Measurements from ENCODE around the gene ABCC5. TPM values are rescaled to one million over a fixed set of nuclear protein-coding genes. Genes with fewer than 3 reads are reported as not detected.

ABCC5 gene
- total and polyA plus RNA-seq, 2 of the 8 experiments (the other 6 are each of a cell fraction or from before 2014, with no cell fraction given), result 25.3 to 40.8 TPM

GRCh38 chr3:183991403-183991802 lies 26.3 kb downstream of the ABCC5 start:
- FAIRE-seq, result no peak
- H3K4me1 ChIP-seq (replicated peaks in 1 of 4; ENCODE audit: control insufficient read depth in 3 of 4, insufficient read depth in 4 of 4, low read length in 3 of 4), result no peaks in the 10 kb centered on the region

More at GRCh38 chr3:183991403-183991802, 26.3 kb downstream of the ABCC5 start:
- Histone ChIP-seq H2BK120ac (replicated peaks; ENCODE audit: low read depth, low read length) (no peak overlapping the region), H3K23ac (ENCODE audit: insufficient read length) (no peak overlapping the region), H3K4me2 (ENCODE audit: insufficient read depth in 1 of 2, low read depth in 2 of 2, low read length in 2 of 2) (no peak overlapping the region), H3K9ac (replicated peaks in 1 of 4; ENCODE audit: extremely low read depth in 1 of 4, low read depth in 3 of 4, low read length in 3 of 4) (no peak overlapping the region), H3K23me2 (ENCODE audit: low read depth, low read length) (peaks cover 2% of the 10 kb centered on the region; the same call in 1 of the 2 replicates), H3K36me3 (ENCODE audit: control insufficient read depth in 2 of 4, insufficient read depth in 4 of 4, low read length in 3 of 4) (peaks cover 0 to 9% (median 7%) of the 10 kb centered on the region in 4 experiments; a peak in 3 of 8 replicates), H3K79me2 (ENCODE audit: control insufficient read depth in 1 of 2, insufficient read depth in 2 of 2, low read length in 2 of 2) (no peaks in the 10 kb centered on the region), H3K27ac (ENCODE audit: low read depth, low read length) (no peak overlapping the region), H2BK12ac (ENCODE audit: low read depth, low read length) (no peak overlapping the region), H3K18ac (ENCODE audit: extremely low read depth, low read length) (no peak overlapping the region), H3K14ac (ENCODE audit: insufficient read length) (no peak overlapping the region), H2BK5ac (ENCODE audit: low read depth, low read length) (no peak overlapping the region), H3K4ac (replicated peaks; ENCODE audit: insufficient read length, low read depth, low read length) (no peak overlapping the region), H3K79me1 (ENCODE audit: low read depth, low read length) (peaks cover 2% of the 10 kb centered on the region), H2BK20ac (ENCODE audit: low read length) (no peak overlapping the region), H3K9me3 (ENCODE audit: insufficient read depth in 2 of 2, low read depth in 1 of 2, low read length in 1 of 2) (no peaks in the 10 kb centered on the region), H4K20me1 (replicated peaks in 1 of 2; ENCODE audit: control insufficient read depth in 1 of 2, insufficient read depth in 2 of 2, low read length in 2 of 2) (peaks cover 0 to 2% of the 10 kb centered on the region in 2 experiments), H4K5ac (ENCODE audit: insufficient read length, low read depth, low read length) (no peak overlapping the region), H2BK15ac (ENCODE audit: low read length) (no peak overlapping the region), H4K91ac (replicated peaks; ENCODE audit: insufficient read length, low read length) (no peak overlapping the region), H2AFZ (ENCODE audit: low read length) (no peak overlapping the region), H3K27me3 (replicated peaks in 1 of 4; ENCODE audit: control insufficient read depth in 3 of 4, extremely low read depth in 1 of 4, insufficient read depth in 3 of 4, low read length in 3 of 4) (no peaks in the 10 kb centered on the region), H3K56ac (replicated peaks; ENCODE audit: insufficient read length, low read depth, low read length) (no peak overlapping the region), H3K4me3 (ENCODE audit: extremely low read depth in 1 of 4, insufficient read depth in 2 of 4, low read depth in 3 of 4, low read length in 4 of 4) (no peak overlapping the region), H4K8ac (ENCODE audit: extremely low read depth, insufficient read depth, low read length) (no peak overlapping the region), H2AK5ac (ENCODE audit: low read depth, low read length) (no peak overlapping the region)
- CTCF ChIA-PET (ENCODE audit: partially characterized antibody), result interaction anchor here (0.6 to 1.1 kb wide), 4 partner anchors 10 to 153 kb away, joined by 3 read pairs; no protein-coding TSS in a partner anchor
- DNase-seq (ENCODE audit: low read depth in 1 of 2, low spot score in 2 of 2), result no peak
- POLR2A ChIA-PET (ENCODE audit: partially characterized antibody), result interaction anchor here (1.3 kb wide), 1 partner anchor 9 kb away, joined by 3 read pairs; no protein-coding TSS in a partner anchor
- no peak for TF ChIP-seq YY1 (IDR thresholded peaks at IDR 0.05; ENCODE audit: low read depth, low read length)
- no peak for TF ChIP-seq RFX5 (IDR thresholded peaks at IDR 0.05; ENCODE audit: borderline replicate concordance, low read depth, low read length)
- TF ChIP-seq JUN (IDR thresholded peaks at IDR 0.05; ENCODE audit: low read depth, low read length), result no peak
- no peak for TF ChIP-seq SIN3A (conservative IDR thresholded peaks at IDR 0.05 in 1 of 2, IDR thresholded peaks at IDR 0.05 in 1 of 2; ENCODE audit: low read depth in 1 of 2, low read length in 2 of 2)
- 90% methylated on average over 5 of the region's 5 CpGs; no CpG with 5 or more reads in 1 of the 2 experiments for WGBS, 2 experiments (ENCODE audit: extremely low coverage in 1 of 2, insufficient coverage in 1 of 2, insufficient read length in 1 of 2, insufficient replicate concordance in 2 of 2, low coverage in 1 of 2, low lambda C conversion rate in 2 of 2, missing lambda C conversion rate in 1 of 2)

All from H1 (cell line).